HCT116 (cell line): Measurements from ENCODE around the gene CTU2. TPM values are rescaled to one million over a fixed set of nuclear protein-coding genes. Genes with fewer than 3 reads are reported as not detected.

Experiments used
- ATAC-seq: fragments of 200-7000 bp; cut with Tn5 transposase; 2 replicates; pipeline ENCODE4 v1.9.1; 2020; ENCODE audit warnings: mild to moderate bottlenecking, moderate library complexity
- BruUV-seq: library from RNA; stranded (reverse); fragments of 400-500 nt; replicated peaks from 2 replicates; lab custom pipeline; 2021; lab: Mats Ljungman, UMichigan
- CTCF ChIA-PET: fragments of 300-600 bp; sonication (Branson Sonifier 250); formaldehyde crosslinking; loops from one replicate; lab custom pipeline; 2021; ENCODE audit warnings: antibody characterized with exemption; lab: Charles Lee
- POLR2A ChIA-PET: fragments of 300-600, 350-600 bp; sonication (Branson Sonifier 250); formaldehyde crosslinking; loops from one replicate; lab custom pipeline; 2021; ENCODE audit warnings: antibody characterized with exemption; lab: Charles Lee
- RAD21 ChIA-PET, 2 experiments: fragments of 300-600 bp; sonication (Branson Sonifier 250); formaldehyde crosslinking; loops; one replicate each; lab custom pipeline; 2023; ENCODE audit warnings: low total read pairs in 2 of 2; ENCODE audit not compliant: uncharacterized antibody in 2 of 2, unreplicated experiment in 2 of 2, low non-redundant PET in 1 of 2; lab: Charles Lee
- DNase-seq: peaks from one replicate; pipeline ENCODE4 v3.0.0-alpha.2; 2010; ENCODE audit warnings: low read depth, low spot score
- H2AFZ ChIP-seq: fragments of 200-600 bp; shearing (Covaris generic), sonication (generic); 2 replicates; pipeline ENCODE4 v1.6.1; 2017; ENCODE audit warnings: low read depth, mixed run types, mixed read lengths, antibody characterized with exemption, low read length; ENCODE audit not compliant: poor library complexity, severe bottlenecking
- H3K27ac ChIP-seq: 2 replicates; pipeline ENCODE4 v1.5.1; 2012; ENCODE audit warnings: low read depth, low read length
- H3K27me3 ChIP-seq: fragments of 200-600 bp; sonication (generic); 2 replicates; pipeline ENCODE4 v1.6.1; 2016; ENCODE audit warnings: mixed run types, low read length, mixed read lengths; ENCODE audit not compliant: insufficient read depth
- H3K36me3 ChIP-seq, 2 experiments: fragments of 200-500 bp in 1 of 2; fragments of 200-600 bp in 1 of 2; sonication (Bioruptor generic) in 1 of 2; sonication (generic) in 1 of 2; 2 replicates each; pipeline versions ENCODE4 v1.5.1 to v1.6.1; 2014 to 2016; ENCODE audit warnings: low read length in 2 of 2, inconsistent platforms in 1 of 2, mixed read lengths in 1 of 2, mixed run types in 1 of 2; ENCODE audit not compliant: insufficient read depth in 2 of 2, control insufficient read depth in 1 of 2
- H3K4me1 ChIP-seq, 2 experiments: fragments of 200-600 bp in 1 of 2; sonication (generic) in 1 of 2; 2 replicates each; pipeline versions ENCODE4 v1.5.1 to v1.6.1; 2012 to 2017; ENCODE audit warnings: low read length in 2 of 2, inconsistent platforms in 1 of 2, mild to moderate bottlenecking in 1 of 2, mixed read lengths in 1 of 2, mixed run types in 1 of 2, moderate library complexity in 1 of 2; ENCODE audit not compliant: insufficient read depth in 2 of 2, control insufficient read depth in 1 of 2
- H3K4me2 ChIP-seq: fragments of 200-600 bp; sonication (generic); 2 replicates; pipeline ENCODE4 v1.6.1; 2017; ENCODE audit warnings: mixed run types, low read length, mixed read lengths
- H3K4me3 ChIP-seq, 2 experiments: fragments of 200-600 bp in 1 of 2; sonication (generic) in 1 of 2; replicated peaks in 1 of 2; 2 replicates each; pipeline ENCODE4 v1.5.1; 2011 to 2016; ENCODE audit warnings: low read length in 2 of 2, control low read depth in 1 of 2, low read depth in 1 of 2, mild to moderate bottlenecking in 1 of 2, mixed read lengths in 1 of 2, mixed run types in 1 of 2
- H3K79me2 ChIP-seq: fragments of 200-600 bp; sonication (generic); 2 replicates; pipeline ENCODE4 v1.6.1; 2017; ENCODE audit warnings: mild to moderate bottlenecking, mixed run types, low read length, moderate library complexity, mixed read lengths; ENCODE audit not compliant: insufficient read depth
- H3K9ac ChIP-seq: fragments of 200-600 bp; sonication (generic); 2 replicates; pipeline ENCODE4 v1.6.1; 2016; ENCODE audit warnings: low read length, mixed read lengths
- H3K9me2 ChIP-seq: fragments of 200-600 bp; sonication (generic), shearing (Covaris generic); 2 replicates; pipeline ENCODE4 v1.6.1; 2017; ENCODE audit warnings: mixed run types, mild to moderate bottlenecking, moderate library complexity; ENCODE audit not compliant: insufficient read depth
- H3K9me3 ChIP-seq, 2 experiments: fragments of 200-500 bp in 1 of 2; fragments of 200-600 bp in 1 of 2; sonication (Bioruptor generic) in 1 of 2; sonication (generic) in 1 of 2; 2 replicates each; pipeline ENCODE4 v1.6.1; 2014 to 2017; ENCODE audit warnings: low read length in 2 of 2, mixed read lengths in 2 of 2, inconsistent platforms in 1 of 2, low read depth in 1 of 2, mild to moderate bottlenecking in 1 of 2, mixed run types in 1 of 2, moderate library complexity in 1 of 2; ENCODE audit not compliant: control insufficient read depth in 1 of 2, insufficient read depth in 1 of 2
- H4K20me1 ChIP-seq: fragments of 200-600 bp; sonication (generic), shearing (Covaris generic); 2 replicates; pipeline ENCODE4 v1.6.1; 2017; ENCODE audit warnings: mixed run types, mild to moderate bottlenecking, moderate library complexity; ENCODE audit not compliant: insufficient read depth
- EGR1 ChIP-seq: IDR thresholded peaks from 2 replicates; pipeline ENCODE4 v1.6.1; 2012; ENCODE audit warnings: low read depth
- intact Hi-C: fragments of 100-400 bp; cut with micrococcal nuclease; formaldehyde crosslinking; loops from 2 replicates; pipeline ENCODE4 v1.10.0; 2022
- total RNA-seq: library from RNA; stranded (reverse); gene quantifications from one replicate; pipeline ENCODE4 v1.2.1, GENCODE V29; 2021; ENCODE audit not compliant: unreplicated experiment
- TF ChIP-seq, protein P1 (sequence below): IDR thresholded peaks from 2 replicates; pipeline ENCODE4 v1.6.1; 2012

Gene CTU2
- total RNA-seq, 1 experiment from 2014 or later, result 71.3 TPM

DNA sequence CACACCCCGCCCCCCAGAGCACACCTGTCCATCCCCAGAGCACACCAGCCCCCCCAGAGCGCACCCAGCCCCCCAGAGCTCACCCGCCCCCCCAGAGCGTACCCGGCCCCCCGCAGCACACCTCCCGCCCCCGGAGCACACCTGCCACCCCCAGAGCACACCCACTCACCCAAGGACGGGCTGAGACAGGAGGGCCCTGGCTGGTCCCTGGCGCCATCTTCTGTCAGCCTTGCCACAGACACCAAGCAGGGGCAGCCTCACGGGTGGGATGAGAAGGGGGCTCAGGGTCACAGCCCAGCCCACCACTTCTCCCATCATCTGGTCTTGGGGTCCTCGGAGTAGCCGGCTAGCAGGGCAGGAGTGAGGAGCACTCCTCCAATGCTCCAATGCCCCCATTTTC lies 46.9 kb downstream of the CTU2 start:
- TF ChIP-seq, protein P1, sequence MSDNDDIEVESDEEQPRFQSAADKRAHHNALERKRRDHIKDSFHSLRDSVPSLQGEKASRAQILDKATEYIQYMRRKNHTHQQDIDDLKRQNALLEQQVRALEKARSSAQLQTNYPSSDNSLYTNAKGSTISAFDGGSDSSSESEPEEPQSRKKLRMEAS, result no peak
- H3K4me1 ChIP-seq, result peaks cover 0 to 13% of the 10 kb centered on the region in 2 experiments; a peak in 2 of 4 replicates
- no peak overlapping the region for H3K27ac ChIP-seq
- H3K9me2 ChIP-seq, result no peaks in the 10 kb centered on the region
- H3K4me3 ChIP-seq, result no peak overlapping the region
- no TSS peak for BruUV-seq
- H3K9me3 ChIP-seq, result no peaks in the 10 kb centered on the region
- peaks cover 2 to 11% of the 10 kb centered on the region in 2 experiments; a peak in 2 of 4 replicates for H3K36me3 ChIP-seq
- H3K9ac ChIP-seq, result no peak overlapping the region
- RAD21 ChIA-PET, result no interaction called here
- peaks cover 13% of the 10 kb centered on the region; the same call in 1 of the 2 replicates for H4K20me1 ChIP-seq
- POLR2A ChIA-PET, result no interaction called here
- H3K4me2 ChIP-seq, result no peak overlapping the region
- ATAC-seq, result no peak
- H2AFZ ChIP-seq, result no peak overlapping the region
- intact Hi-C loops, result no loop called here
- no peaks in the 10 kb centered on the region for H3K27me3 ChIP-seq
- CTCF ChIA-PET, result interaction anchor here (3.1 kb wide), 1 partner anchor 16 kb away, joined by 11 read pairs; no protein-coding TSS in a partner anchor
- DNase-seq, result no peak
- peaks cover 90% of the 10 kb centered on the region for H3K79me2 ChIP-seq

DNA sequence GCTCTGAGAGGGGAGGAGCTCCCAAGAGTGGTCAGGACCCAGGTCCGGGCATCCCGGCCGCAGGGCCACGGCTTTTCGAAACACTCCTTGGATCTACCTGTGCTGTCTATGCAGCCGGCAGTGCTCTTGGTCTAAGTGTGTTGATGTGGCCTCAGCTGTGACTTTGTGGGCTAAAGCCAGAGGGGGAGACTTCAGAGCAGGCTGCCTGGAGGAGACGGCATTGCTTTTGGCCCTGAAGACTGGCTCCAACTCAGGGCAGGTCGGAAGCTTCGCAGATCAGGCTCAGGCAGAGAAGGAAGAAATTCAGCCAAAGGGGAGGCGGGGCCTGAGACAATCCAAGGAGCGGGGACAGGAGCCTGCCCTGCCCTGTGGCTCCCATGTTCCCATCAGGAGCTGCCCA lies 47.3 kb downstream of the CTU2 start:
- H3K27ac ChIP-seq, result no peak overlapping the region
- H3K4me3 ChIP-seq, result no peak overlapping the region
- DNase-seq (no peak), ATAC-seq (no peak)
- peaks cover 90% of the 10 kb centered on the region for H3K79me2 ChIP-seq
- CTCF ChIA-PET, result interaction anchor here (3.1 kb wide), 1 partner anchor 16 kb away, joined by 11 read pairs; no protein-coding TSS in a partner anchor
- H3K4me1 ChIP-seq, result peaks cover 0 to 12% of the 10 kb centered on the region in 2 experiments; a peak in 2 of 4 replicates
- H4K20me1 ChIP-seq, result peaks cover 16% of the 10 kb centered on the region; the same call in 1 of the 2 replicates
- H3K27me3 ChIP-seq, result no peaks in the 10 kb centered on the region
- POLR2A ChIA-PET, result no interaction called here
- intact Hi-C loops, result no loop called here
- peaks cover 2 to 11% of the 10 kb centered on the region in 2 experiments; a peak in 2 of 4 replicates for H3K36me3 ChIP-seq
- no peak overlapping the region for H3K9ac ChIP-seq
- no peak for TF ChIP-seq EGR1
- BruUV-seq, result no TSS peak
- no peaks in the 10 kb centered on the region for H3K9me2 ChIP-seq
- no peaks in the 10 kb centered on the region for H3K9me3 ChIP-seq
- H3K4me2 ChIP-seq, result no peak overlapping the region
- no peak overlapping the region for H2AFZ ChIP-seq
- RAD21 ChIA-PET, result no interaction called here
